ENCODE results near the gene GPR55. TPM values are rescaled to one million over a fixed set of nuclear protein-coding genes. Genes with fewer than 3 reads are reported as not detected.
"Not testable (repeated sequence)": the region's sequence is repeated elsewhere in the genome, so short reads cannot be mapped to it uniquely, and the experiment has no call there.

Gene GPR55
- total RNA-seq, 1 donor from 2014 or later: not detected

DNA sequence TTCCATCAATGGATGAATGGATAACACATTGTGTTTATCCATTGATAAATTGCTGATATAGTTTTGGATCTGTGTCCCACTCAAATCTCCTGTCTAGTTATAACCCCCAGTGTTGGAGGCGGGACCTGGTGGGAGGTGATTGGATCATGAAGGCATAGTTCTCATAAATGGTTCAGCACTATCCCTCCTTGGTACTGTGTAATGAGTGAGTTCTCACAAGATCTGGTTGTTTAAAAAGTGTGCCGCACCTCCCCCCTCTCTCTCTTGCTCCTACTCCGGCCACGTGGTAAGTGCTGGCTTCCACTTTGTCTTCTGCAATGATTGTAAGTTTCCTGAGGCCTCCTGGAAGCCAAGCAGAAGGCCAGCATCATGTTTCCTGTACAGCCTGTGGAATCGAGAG is 47.0 kb upstream of the GPR55 start:
- no peak for TF ChIP-seq CTCF (IDR thresholded peaks at IDR 0.05; ENCODE audit: insufficient read depth, low read depth, low read length)
- no peak for TF ChIP-seq EZH2 (IDR thresholded peaks at IDR 0.05; ENCODE audit: insufficient read depth, low read length)
- H3K27ac Mint-ChIP-seq (ENCODE audit: unreplicated experiment): no peak overlapping the region
- H3K4me3 Mint-ChIP-seq (ENCODE audit: unreplicated experiment): no peak overlapping the region
- Histone ChIP-seq H3K27me3 (ENCODE audit: insufficient read depth, low read length) (peaks cover 2% of the 10 kb centered on the region), H3K9me3 (ENCODE audit: insufficient read depth, low read depth, low read length) (no peaks in the 10 kb centered on the region), H3K4me1 (ENCODE audit: insufficient read depth, low read length) (peaks cover 13% of the 10 kb centered on the region), H3K79me2 (ENCODE audit: insufficient read depth, low read length) (no peaks in the 10 kb centered on the region), H3K9ac (ENCODE audit: low read length) (no peak overlapping the region), H3K4me2 (ENCODE audit: low read length) (no peak overlapping the region), H3K4me3 (ENCODE audit: insufficient read depth, low read depth, low read length) (no peak overlapping the region), H3K27ac (ENCODE audit: low read depth, low read length) (no peak overlapping the region), H4K20me1 (ENCODE audit: insufficient read depth, low read length) (no peaks in the 10 kb centered on the region), H3K36me3 (ENCODE audit: insufficient read depth, low read length) (no peaks in the 10 kb centered on the region), H2AFZ (ENCODE audit: low read depth, low read length) (no peak overlapping the region)
- H3K27me3 Mint-ChIP-seq (ENCODE audit: low read depth, unreplicated experiment): no peaks in the 10 kb centered on the region
- peaks cover 2% of the 10 kb centered on the region for H3K9me3 Mint-ChIP-seq (ENCODE audit: unreplicated experiment)
- no peak for FAIRE-seq
- DNase-seq (ENCODE audit: low read depth): no peak
- peaks cover 26% of the 10 kb centered on the region for H3K4me1 Mint-ChIP-seq (ENCODE audit: low read depth, unreplicated experiment)
- no peaks in the 10 kb centered on the region for H3K36me3 Mint-ChIP-seq (ENCODE audit: low read depth, unreplicated experiment)

GRCh38 chr2:230969659-230970015 is 44.6 kb upstream of the GPR55 start:
- Mint-ChIP-seq H3K4me3 (ENCODE audit: unreplicated experiment) (no peak overlapping the region), H3K27ac (ENCODE audit: unreplicated experiment) (no peak overlapping the region), H3K4me1 (ENCODE audit: low read depth, unreplicated experiment) (peaks cover 12% of the 10 kb centered on the region), H3K9me3 (ENCODE audit: unreplicated experiment) (peaks cover 2% of the 10 kb centered on the region), H3K27me3 (ENCODE audit: low read depth, unreplicated experiment) (peaks cover 2% of the 10 kb centered on the region), H3K36me3 (ENCODE audit: low read depth, unreplicated experiment) (no peaks in the 10 kb centered on the region)
- Histone ChIP-seq H3K9ac (ENCODE audit: low read length) (no peak overlapping the region), H4K20me1 (ENCODE audit: insufficient read depth, low read length) (no peaks in the 10 kb centered on the region), H3K27ac (ENCODE audit: low read depth, low read length) (no peak overlapping the region), H3K4me3 (ENCODE audit: insufficient read depth, low read depth, low read length) (no peak overlapping the region), H2AFZ (ENCODE audit: low read depth, low read length) (no peak overlapping the region), H3K79me2 (ENCODE audit: insufficient read depth, low read length) (no peaks in the 10 kb centered on the region), H3K4me1 (ENCODE audit: insufficient read depth, low read length) (peaks cover 11% of the 10 kb centered on the region), H3K9me3 (ENCODE audit: insufficient read depth, low read depth, low read length) (no peaks in the 10 kb centered on the region), H3K4me2 (ENCODE audit: low read length) (no peak overlapping the region), H3K27me3 (ENCODE audit: insufficient read depth, low read length) (peaks cover 3% of the 10 kb centered on the region), H3K36me3 (ENCODE audit: insufficient read depth, low read length) (no peaks in the 10 kb centered on the region)
- no peak for DNase-seq (ENCODE audit: low read depth)
- FAIRE-seq: no peak
- TF ChIP-seq CTCF (IDR thresholded peaks at IDR 0.05; ENCODE audit: insufficient read depth, low read depth, low read length) (no peak), EZH2 (IDR thresholded peaks at IDR 0.05; ENCODE audit: insufficient read depth, low read length) (no peak)

GRCh38 chr2:230968921-230969658 is 44.0 kb upstream of the GPR55 start:
- no peak overlapping the region for H3K9ac ChIP-seq (ENCODE audit: low read length)
- no peaks in the 10 kb centered on the region for H4K20me1 ChIP-seq (ENCODE audit: insufficient read depth, low read length)
- H3K4me1 Mint-ChIP-seq (ENCODE audit: low read depth, unreplicated experiment): peaks cover 6% of the 10 kb centered on the region
- H3K27me3 Mint-ChIP-seq (ENCODE audit: low read depth, unreplicated experiment): peaks cover 2% of the 10 kb centered on the region
- no peak overlapping the region for H3K4me3 ChIP-seq (ENCODE audit: insufficient read depth, low read depth, low read length)
- H3K79me2 ChIP-seq (ENCODE audit: insufficient read depth, low read length): no peaks in the 10 kb centered on the region
- FAIRE-seq: no peak
- H3K9me3 Mint-ChIP-seq (ENCODE audit: unreplicated experiment): peaks cover 2% of the 10 kb centered on the region
- TF ChIP-seq CTCF (IDR thresholded peaks at IDR 0.05; ENCODE audit: insufficient read depth, low read depth, low read length) (no peak), EZH2 (IDR thresholded peaks at IDR 0.05; ENCODE audit: insufficient read depth, low read length) (no peak)
- H2AFZ ChIP-seq (ENCODE audit: low read depth, low read length): no peak overlapping the region
- H3K4me1 ChIP-seq (ENCODE audit: insufficient read depth, low read length): peaks cover 6% of the 10 kb centered on the region
- H3K4me3 Mint-ChIP-seq (ENCODE audit: unreplicated experiment): no peak overlapping the region
- H3K4me2 ChIP-seq (ENCODE audit: low read length): no peak overlapping the region
- no peaks in the 10 kb centered on the region for H3K36me3 ChIP-seq (ENCODE audit: insufficient read depth, low read length)
- no peak for DNase-seq (ENCODE audit: low read depth)
- no peak overlapping the region for H3K27ac ChIP-seq (ENCODE audit: low read depth, low read length)
- no peaks in the 10 kb centered on the region for H3K36me3 Mint-ChIP-seq (ENCODE audit: low read depth, unreplicated experiment)
- H3K9me3 ChIP-seq (ENCODE audit: insufficient read depth, low read depth, low read length): no peaks in the 10 kb centered on the region
- H3K27ac Mint-ChIP-seq (ENCODE audit: unreplicated experiment): no peak overlapping the region
- H3K27me3 ChIP-seq (ENCODE audit: insufficient read depth, low read length): peaks cover 3% of the 10 kb centered on the region

DNA sequence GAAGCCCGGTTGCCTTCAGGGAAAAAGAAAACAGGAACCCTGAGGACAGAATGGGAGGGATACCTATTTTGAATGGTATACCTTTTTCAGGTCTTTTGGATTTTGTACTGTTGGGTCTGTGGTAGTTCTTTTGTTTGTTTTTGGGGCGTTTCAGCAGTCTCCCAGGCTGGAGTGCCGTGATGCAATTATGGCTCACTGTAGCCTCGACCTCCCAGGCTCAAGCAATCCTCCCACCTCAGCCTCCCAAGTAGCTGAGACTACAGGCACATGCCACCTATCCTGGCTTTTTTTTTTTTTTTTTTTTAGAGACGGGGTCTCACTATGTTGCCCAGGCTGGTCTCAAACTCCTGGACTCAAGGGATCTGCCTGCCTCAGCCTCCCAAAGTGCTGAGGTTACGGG is 43.3 kb upstream of the GPR55 start:
- not testable (repeated sequence) for H3K9me3 Mint-ChIP-seq (ENCODE audit: unreplicated experiment); H3K27me3 Mint-ChIP-seq (ENCODE audit: low read depth, unreplicated experiment); H4K20me1 ChIP-seq (ENCODE audit: insufficient read depth, low read length); H3K4me1 ChIP-seq (ENCODE audit: insufficient read depth, low read length); H3K4me3 ChIP-seq (ENCODE audit: insufficient read depth, low read depth, low read length); H3K27ac Mint-ChIP-seq (ENCODE audit: unreplicated experiment); H2AFZ ChIP-seq (ENCODE audit: low read depth, low read length); H3K36me3 Mint-ChIP-seq (ENCODE audit: low read depth, unreplicated experiment); H3K4me2 ChIP-seq (ENCODE audit: low read length); H3K9me3 ChIP-seq (ENCODE audit: insufficient read depth, low read depth, low read length); H3K4me1 Mint-ChIP-seq (ENCODE audit: low read depth, unreplicated experiment); DNase-seq (ENCODE audit: low read depth); H3K27me3 ChIP-seq (ENCODE audit: insufficient read depth, low read length); H3K4me3 Mint-ChIP-seq (ENCODE audit: unreplicated experiment); H3K9ac ChIP-seq (ENCODE audit: low read length); H3K36me3 ChIP-seq (ENCODE audit: insufficient read depth, low read length); H3K27ac ChIP-seq (ENCODE audit: low read depth, low read length); H3K79me2 ChIP-seq (ENCODE audit: insufficient read depth, low read length); FAIRE-seq

Data from astrocyte (in vitro differentiated cells and primary cell).